Upper lobe of right lung (tissue), 1 donor: ENCODE data around the gene ZNRF1. TPM values are rescaled to one million over a fixed set of nuclear protein-coding genes. Genes with fewer than 3 reads are reported as not detected.

Source experiments
- ATAC-seq: fragments of 200-7000 bp; cut with Tn5 transposase; one replicate; pipeline ENCODE4 v1.9.1; 2020; ENCODE audit warnings: mild to moderate bottlenecking, moderate library complexity
- DNase-seq: peaks from one replicate; pipeline ENCODE4 v3.0.0-alpha.2; 2020
- H3K27ac ChIP-seq: fragments of 200-600 bp; one replicate; pipeline ENCODE4 v1.8.0; 2022
- H3K27me3 ChIP-seq: fragments of 200-600 bp; one replicate; pipeline ENCODE4 v1.8.0; 2022; ENCODE audit warnings: mild to moderate bottlenecking
- H3K36me3 ChIP-seq: fragments of 200-600 bp; one replicate; pipeline ENCODE4 v1.8.0; 2022
- H3K4me1 ChIP-seq: fragments of 200-600 bp; one replicate; pipeline ENCODE4 v1.8.0; 2022
- H3K4me3 ChIP-seq: fragments of 200-600 bp; one replicate; pipeline ENCODE4 v1.8.0; 2022; ENCODE audit warnings: mild to moderate bottlenecking
- H3K9me3 ChIP-seq: fragments of 200-600 bp; one replicate; pipeline ENCODE4 v1.8.0; 2022
- CTCF ChIP-seq: fragments of 200-600 bp; IDR thresholded peaks from one replicate; pipeline ENCODE4 v1.8.0; 2022; ENCODE audit warnings: antibody characterized with exemption
- intact Hi-C: fragments of 100-400 bp; cut with DNase I; formaldehyde crosslinking; loops from one replicate; pipeline ENCODE4 v1.11.0; 2022
- total RNA-seq: library from RNA; stranded (reverse); fragmentation: NEBNext Ultra II Directional; extraction: Animal tissue kit (Norgen Biotek cat#: 25700); gene quantifications from one replicate; pipeline ENCODE4 v1.2.1, GENCODE V29; 2021
- donor health status: DM: no; HTN: yes; CAD: no; lungs with severe emphysema.

Gene ZNRF1
- total RNA-seq, 1 donor from 2014 or later = 21.3 TPM

- no peaks in the 10 kb centered on the region for H3K36me3 ChIP-seq
- no peak overlapping the region for H3K4me3 ChIP-seq
- no peaks in the 10 kb centered on the region for H3K27me3 ChIP-seq
- H3K27ac ChIP-seq = no peak overlapping the region
- DNase-seq = no peak
- intact Hi-C loops = no loop called here
- ATAC-seq = no peak
- H3K9me3 ChIP-seq = no peaks in the 10 kb centered on the region
- TF ChIP-seq CTCF = no peak
- H3K4me1 ChIP-seq = peaks cover 24% of the 10 kb centered on the region
These were observed 60.6 kb downstream of the ZNRF1 start for GRCh38 chr16:75059411-75059810.

GRCh38 chr16:75060723-75061122, 61.9 kb downstream of the ZNRF1 start:
- H3K27ac ChIP-seq = no peak overlapping the region
- ATAC-seq (no peak), DNase-seq (no peak)

GRCh38 chr16:75061669-75062068, 62.8 kb downstream of the ZNRF1 start:
- intact Hi-C loops = no loop called here
- Histone ChIP-seq H3K27ac (peak overlapping the region; percentile 47), H3K4me1 (peaks cover 30% of the 10 kb centered on the region), H3K27me3 (no peaks in the 10 kb centered on the region), H3K4me3 (no peak overlapping the region), H3K9me3 (no peaks in the 10 kb centered on the region), H3K36me3 (no peaks in the 10 kb centered on the region)
- no peak for ATAC-seq
- no peak for DNase-seq
- TF ChIP-seq CTCF = no peak

More at GRCh38 chr16:75060723-75061122, 61.9 kb downstream of the ZNRF1 start:
- H3K36me3 ChIP-seq = no peaks in the 10 kb centered on the region
- no peak for TF ChIP-seq CTCF
- intact Hi-C loops = no loop called here
- H3K27me3 ChIP-seq = no peaks in the 10 kb centered on the region
- peaks cover 30% of the 10 kb centered on the region for H3K4me1 ChIP-seq
- no peak overlapping the region for H3K4me3 ChIP-seq
- H3K9me3 ChIP-seq = no peaks in the 10 kb centered on the region

- Histone ChIP-seq H3K4me3 (no peak overlapping the region), H3K27ac (peak overlapping the region; percentile 47)
- intact Hi-C loops = no loop called here
These were observed 63.5 kb downstream of the ZNRF1 start for GRCh38 chr16:75062135-75062975.

GRCh38 chr16:75062976-75063346, 64.1 kb downstream of the ZNRF1 start:
- ATAC-seq (no peak), DNase-seq (no peak)
- peaks cover 30% of the 10 kb centered on the region for H3K4me1 ChIP-seq
- no peak for TF ChIP-seq CTCF
- no peaks in the 10 kb centered on the region for H3K27me3 ChIP-seq
- H3K27ac ChIP-seq = peak overlapping the region; percentile 47
- no peaks in the 10 kb centered on the region for H3K36me3 ChIP-seq
- no peak overlapping the region for H3K4me3 ChIP-seq
- intact Hi-C loops = no loop called here
- H3K9me3 ChIP-seq = no peaks in the 10 kb centered on the region

More at GRCh38 chr16:75062135-75062975, 63.5 kb downstream of the ZNRF1 start:
- DNase-seq = no peak
- no peaks in the 10 kb centered on the region for H3K36me3 ChIP-seq
- no peaks in the 10 kb centered on the region for H3K27me3 ChIP-seq
- H3K9me3 ChIP-seq = no peaks in the 10 kb centered on the region
- peak; percentile 34 for ATAC-seq
- H3K4me1 ChIP-seq = peaks cover 30% of the 10 kb centered on the region
- no peak for TF ChIP-seq CTCF
